Epidermal melanocyte (primary cell): ENCODE data around the gene KRTAP4-8.
"Not testable (repeated sequence)": the region's sequence is repeated elsewhere in the genome, so short reads cannot be mapped to it uniquely, and the experiment has no call there.

ENCODE experiments used
- DNase-seq: peaks from one replicate; pipeline ENCODE4 v3.0.0; 2011; ENCODE audit warnings: low spot score; ENCODE audit not compliant: insufficient read length

KRTAP4-8 gene

DNA sequence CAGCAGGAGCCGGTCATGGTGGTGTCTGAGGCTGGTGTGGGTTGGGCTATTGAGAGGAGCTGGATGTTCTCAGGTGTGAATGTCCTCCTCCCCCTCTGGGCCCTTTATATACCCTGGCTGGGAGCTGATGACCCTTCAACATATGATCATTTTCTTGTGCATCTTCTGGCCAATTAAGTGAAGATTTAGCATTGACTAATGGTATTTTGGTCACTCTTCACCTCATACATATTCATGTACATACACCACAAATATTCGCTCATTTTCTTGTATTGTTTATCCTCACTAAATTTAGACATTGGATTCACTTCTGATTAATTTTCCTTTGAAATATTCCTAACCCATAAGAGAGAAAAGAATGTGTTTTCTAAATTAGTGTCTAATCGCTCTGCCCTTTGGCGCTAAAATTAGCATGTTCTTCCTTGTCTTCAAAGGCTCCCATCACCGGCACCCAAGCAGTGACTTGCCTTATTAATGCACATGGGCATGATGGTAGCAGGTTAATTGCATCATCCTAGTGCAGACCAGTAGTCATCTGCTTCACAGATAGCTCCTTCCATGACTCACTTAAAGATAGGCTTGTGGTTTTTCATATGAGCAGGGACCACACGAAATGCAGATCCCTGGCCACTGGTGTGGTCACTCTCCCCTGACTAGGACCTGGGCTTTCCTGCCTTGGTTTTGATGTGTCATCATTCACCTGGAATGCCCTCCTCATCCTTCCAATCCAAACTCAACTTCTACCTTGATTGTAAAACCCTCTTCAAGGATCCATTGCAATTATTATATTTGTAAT lies 31.9 kb downstream of the KRTAP4-8 start, which contains the start of gene KRTAP2-4:
Gene KRTAP2-4 (minus strand): TSS at position 51 of the 796 bp plus-strand sequence. CDS start 34 bp downstream, at position 17.
- DNase-seq: no peak

GRCh38 chr17:41065016-41065689 lies 32.8 kb downstream of the KRTAP4-8 start:
- not testable (repeated sequence) for DNase-seq

GRCh38 chr17:41064301-41064700 lies 33.6 kb downstream of the KRTAP4-8 start:
- no peak for DNase-seq

- DNase-seq: no peak
Measured at GRCh38 chr17:41063449-41063848, 34.5 kb downstream of the KRTAP4-8 start.

DNA sequence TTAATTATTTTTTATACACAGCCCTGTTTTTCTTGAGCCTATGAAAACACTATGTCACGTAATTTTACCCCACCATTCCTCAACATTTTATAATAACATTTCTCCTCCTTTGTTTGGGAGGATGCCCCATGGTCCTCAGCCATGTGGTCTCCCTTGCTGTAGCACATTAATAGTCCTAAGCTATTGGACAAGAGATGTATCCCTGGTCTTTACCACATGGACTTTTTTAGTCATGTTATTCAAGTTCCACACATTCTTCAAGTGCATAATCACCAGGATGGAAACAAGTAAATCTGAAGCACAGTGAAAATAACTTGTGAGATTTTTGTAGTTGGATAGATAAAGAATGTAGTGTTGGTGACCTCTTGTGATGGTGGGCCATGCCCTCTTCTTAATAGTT lies 36.0 kb downstream of the KRTAP4-8 start:
- DNase-seq: peak; percentile 48

DNA sequence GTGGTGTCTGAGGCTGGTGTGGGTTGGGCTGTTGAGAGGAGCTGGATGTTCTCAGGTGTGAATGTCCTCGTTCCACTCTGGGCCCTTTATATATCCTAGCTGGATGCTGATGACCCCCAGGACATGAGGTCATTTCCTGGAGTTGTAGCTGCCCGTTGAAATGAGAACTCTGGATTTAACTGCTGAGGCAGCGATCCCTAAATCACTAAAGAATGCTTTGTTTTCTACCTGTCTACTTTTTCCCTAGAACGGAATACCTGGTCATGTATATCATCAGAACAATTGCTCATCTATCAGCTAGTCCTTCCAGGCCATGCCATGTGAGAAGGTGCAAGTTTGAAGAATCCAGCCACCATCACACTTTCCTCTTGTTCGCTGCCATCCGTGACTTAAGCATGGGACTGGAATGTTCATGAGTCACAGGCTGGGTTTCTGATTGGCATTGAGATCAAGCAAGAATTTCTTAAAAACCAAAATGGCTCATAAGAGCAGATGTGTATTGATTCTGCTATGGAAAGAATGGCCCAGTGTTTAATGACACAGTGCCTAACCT lies 37.8 kb downstream of the KRTAP4-8 start, which contains the start of gene KRTAP2-3:
Gene KRTAP2-3 (minus strand): TSS at position 63 of the 553 bp plus-strand sequence. CDS start 64 bp downstream, outside the sequence.
- DNase-seq: peak; percentile 71

GRCh38 chr17:41059276-41060051 lies 38.5 kb downstream of the KRTAP4-8 start:
- DNase-seq: not testable (repeated sequence)

DNA sequence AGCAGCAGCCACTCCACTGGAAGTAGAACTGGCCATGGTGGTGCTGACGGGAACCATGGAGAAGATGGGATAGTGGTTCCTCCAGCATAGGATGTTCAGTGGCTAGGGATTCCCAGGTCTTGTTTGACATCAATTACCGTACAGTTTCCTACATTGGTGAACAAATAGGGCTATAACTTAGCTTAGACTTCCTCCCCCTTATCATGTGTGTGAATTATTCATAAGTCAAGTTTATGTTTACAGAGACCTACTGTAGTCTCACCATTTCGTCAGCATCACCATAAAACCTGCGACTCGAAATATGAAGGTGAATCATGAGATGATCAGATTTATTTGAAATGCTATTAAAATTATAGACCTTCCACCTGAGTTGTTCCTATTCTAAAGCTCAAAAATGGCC lies 39.2 kb downstream of the KRTAP4-8 start:
- no peak for DNase-seq

DNA sequence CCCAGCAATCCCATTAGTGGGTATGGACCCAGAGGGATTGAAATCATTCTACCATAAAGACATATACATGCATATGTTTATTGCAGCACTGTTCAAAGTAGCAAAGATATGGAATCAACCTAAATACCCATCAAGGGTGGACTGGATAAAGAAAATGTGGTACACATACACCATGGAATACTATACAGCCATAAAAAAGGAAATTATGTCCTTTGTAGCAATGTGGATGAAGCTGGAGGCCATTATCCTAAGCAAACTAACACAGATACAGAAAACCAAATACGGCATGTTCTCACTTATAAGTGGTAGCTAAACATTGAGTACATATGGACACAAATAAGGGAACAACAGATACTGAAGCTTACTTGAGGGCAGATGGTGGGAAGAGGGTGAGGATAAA lies 40.4 kb downstream of the KRTAP4-8 start:
- no peak for DNase-seq

DNA sequence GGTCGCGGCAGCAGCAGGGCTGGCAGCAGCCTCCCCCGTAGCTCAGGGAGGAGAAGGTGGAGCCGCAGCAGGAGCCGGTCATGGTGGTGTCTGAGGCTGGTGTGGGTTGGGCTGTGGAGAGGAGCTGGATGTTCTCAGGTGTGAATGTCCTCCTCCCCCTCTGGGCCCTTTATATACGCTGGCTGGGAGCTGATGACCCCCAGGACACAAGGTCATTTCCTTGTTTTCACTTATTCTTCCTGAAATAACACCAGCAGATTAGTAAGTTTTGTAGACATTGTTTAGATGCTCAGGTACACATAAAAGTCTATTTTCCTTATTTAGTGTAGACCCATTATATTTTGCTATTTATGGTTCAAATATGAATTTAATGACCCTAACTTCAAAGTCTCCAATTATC lies 42.8 kb downstream of the KRTAP4-8 start, which contains the start of gene KRTAP2-2:
Gene KRTAP2-2 (minus strand): TSS at position 101 of the 400 bp plus-strand sequence. CDS start 19 bp downstream, at position 82.
- not testable (repeated sequence) for DNase-seq

GRCh38 chr17:41054556-41054955 lies 43.4 kb downstream of the KRTAP4-8 start:
- DNase-seq: not testable (repeated sequence)

- DNase-seq: no peak
Measured at GRCh38 chr17:41054025-41054424, 43.9 kb downstream of the KRTAP4-8 start.

DNA sequence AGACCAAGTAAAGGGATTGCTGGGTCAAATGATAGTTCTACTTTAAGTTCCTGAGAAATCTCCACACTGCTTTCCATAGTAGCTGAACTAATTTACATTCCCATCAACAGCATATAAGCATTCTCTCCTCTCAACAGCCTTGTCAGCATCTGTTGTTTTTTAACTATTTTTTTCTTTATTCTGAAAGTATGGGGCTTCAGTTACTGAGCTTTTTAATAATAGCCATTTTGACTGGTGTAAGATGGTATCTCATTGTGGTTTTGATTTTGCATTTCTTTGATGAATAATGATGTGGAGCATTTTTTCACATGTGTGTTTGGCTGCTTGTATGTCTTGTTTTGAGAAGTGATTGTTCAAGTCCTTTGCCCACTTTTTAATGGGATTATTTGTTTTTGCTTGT lies 45.4 kb downstream of the KRTAP4-8 start:
- DNase-seq: no peak

- no peak for DNase-seq
Measured at GRCh38 chr17:41049110-41049509, 48.8 kb downstream of the KRTAP4-8 start.

DNA sequence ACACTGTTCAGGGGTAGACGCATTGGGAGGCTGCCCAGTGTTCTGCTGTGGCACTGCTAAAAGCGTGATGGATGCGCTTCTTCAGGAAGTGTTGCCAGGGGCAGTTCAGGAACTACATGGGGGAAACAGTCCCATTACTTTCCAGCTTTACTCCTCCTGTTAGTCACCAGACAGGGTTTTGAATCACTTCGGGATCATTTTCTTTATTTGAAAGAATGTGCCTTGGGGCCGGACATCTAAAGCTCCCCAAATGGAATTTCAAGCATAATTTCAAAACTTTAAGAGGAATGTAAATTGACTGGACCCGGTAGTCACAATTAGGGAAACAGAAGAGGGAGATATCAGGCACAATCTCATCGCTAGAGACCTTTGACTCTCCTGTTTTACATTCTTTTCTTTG lies 49.5 kb downstream of the KRTAP4-8 start:
- DNase-seq: peak; percentile 37
